ENCODE data around the gene TSPEAR. TPM values are rescaled to one million over a fixed set of nuclear protein-coding genes. Genes with fewer than 3 reads are reported as not detected.

Gene TSPEAR
- total and polyA plus RNA-seq, 2 of the 13 experiments (the other 11 are each of a cell fraction or from before 2014, with no cell fraction given): 0.07 to 0.32 TPM

DNA sequence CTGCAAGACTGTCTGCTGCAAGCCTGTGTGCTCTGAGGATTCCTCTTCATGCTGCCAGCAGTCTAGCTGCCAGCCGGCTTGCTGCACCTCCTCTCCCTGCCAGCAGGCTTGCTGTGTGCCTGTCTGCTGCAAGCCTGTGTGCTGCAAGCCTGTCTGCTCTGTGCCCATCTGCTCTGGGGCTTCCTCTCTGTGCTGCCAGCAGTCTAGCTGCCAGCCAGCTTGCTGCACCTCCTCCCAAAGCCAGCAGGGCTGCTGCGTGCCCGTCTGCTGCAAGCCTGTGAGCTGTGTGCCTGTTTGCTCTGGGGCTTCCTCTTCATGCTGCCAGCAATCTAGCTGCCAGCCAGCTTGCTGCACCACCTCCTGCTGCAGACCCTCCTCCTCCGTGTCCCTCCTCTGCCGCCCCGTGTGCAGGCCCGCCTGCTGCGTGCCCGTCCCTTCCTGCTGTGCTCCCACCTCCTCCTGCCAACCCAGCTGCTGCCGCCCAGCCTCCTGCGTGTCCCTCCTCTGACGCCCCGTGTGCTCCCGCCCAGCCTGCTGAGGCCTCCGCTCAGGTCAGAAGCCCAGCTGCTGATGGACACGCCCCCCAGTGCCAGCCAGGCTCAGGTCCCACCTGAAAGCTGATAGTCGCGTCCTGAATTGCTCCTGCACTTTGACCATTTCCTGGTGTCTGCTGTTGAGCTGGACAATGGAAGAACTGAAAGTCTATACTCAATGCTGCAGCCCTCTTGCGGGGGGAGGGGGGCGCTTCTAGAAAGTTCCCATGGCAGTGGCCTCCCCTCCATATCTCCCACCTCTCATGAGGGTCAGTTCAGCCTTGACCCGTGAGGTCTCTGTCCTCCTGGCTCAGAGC lies 136.7 kb downstream of the TSPEAR start (continued):
- TF ChIP-seq THRA (CRISPR knock-in tag; IDR thresholded peaks at IDR 0.05; ENCODE audit: borderline replicate concordance) (peak; percentile 98), PLSCR1 (CRISPR knock-in tag; IDR thresholded peaks at IDR 0.05; ENCODE audit: borderline replicate concordance) (no peak), SOX6 (IDR thresholded peaks at IDR 0.05) (no peak), SOX6 (CRISPR knock-in tag; IDR thresholded peaks at IDR 0.05) (peak; percentile 84), TBX2 (CRISPR knock-in tag; IDR thresholded peaks at IDR 0.05; ENCODE audit: borderline replicate concordance) (peak; percentile 78), BCL6 (CRISPR knock-in tag; IDR thresholded peaks at IDR 0.05) (peak; percentile 60; the same call in 1 of the 2 replicates), MXD4 (CRISPR knock-in tag; IDR thresholded peaks at IDR 0.05) (no peak), ZNF10 (CRISPR knock-in tag; IDR thresholded peaks at IDR 0.05; ENCODE audit: borderline replicate concordance, low read depth) (no peak), ZNF7 (CRISPR knock-in tag; IDR thresholded peaks at IDR 0.05) (no peak), SCMH1 (CRISPR knock-in tag; IDR thresholded peaks at IDR 0.05; ENCODE audit: borderline replicate concordance) (no peak), PREB (CRISPR knock-in tag; IDR thresholded peaks at IDR 0.05) (no peak), KAT7 (CRISPR knock-in tag; IDR thresholded peaks at IDR 0.05; ENCODE audit: borderline replicate concordance) (no peak), HMGA1 (CRISPR knock-in tag; conservative IDR thresholded peaks at IDR 0.05) (no peak), TOPORS (CRISPR knock-in tag; IDR thresholded peaks at IDR 0.05) (peak; percentile 38; the same call in 1 of the 2 replicates), ZFP62 (CRISPR knock-in tag; IDR thresholded peaks at IDR 0.05) (no peak), BHLHE40 (IDR thresholded peaks at IDR 0.05; ENCODE audit: low read length) (no peak), ZNF33B (CRISPR knock-in tag; IDR thresholded peaks at IDR 0.05) (no peak), PHF5A (CRISPR knock-in tag; IDR thresholded peaks at IDR 0.05; ENCODE audit: low read depth, unreplicated experiment) (no peak), ZKSCAN8 (CRISPR knock-in tag; IDR thresholded peaks at IDR 0.05; ENCODE audit: borderline replicate concordance) (no peak)
- TF ChIP-seq, protein P1, sequence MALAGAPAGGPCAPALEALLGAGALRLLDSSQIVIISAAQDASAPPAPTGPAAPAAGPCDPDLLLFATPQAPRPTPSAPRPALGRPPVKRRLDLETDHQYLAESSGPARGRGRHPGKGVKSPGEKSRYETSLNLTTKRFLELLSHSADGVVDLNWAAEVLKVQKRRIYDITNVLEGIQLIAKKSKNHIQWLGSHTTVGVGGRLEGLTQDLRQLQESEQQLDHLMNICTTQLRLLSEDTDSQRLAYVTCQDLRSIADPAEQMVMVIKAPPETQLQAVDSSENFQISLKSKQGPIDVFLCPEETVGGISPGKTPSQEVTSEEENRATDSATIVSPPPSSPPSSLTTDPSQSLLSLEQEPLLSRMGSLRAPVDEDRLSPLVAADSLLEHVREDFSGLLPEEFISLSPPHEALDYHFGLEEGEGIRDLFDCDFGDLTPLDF (CRISPR knock-in tag; IDR thresholded peaks at IDR 0.05): no peak
- TF ChIP-seq, protein P2, sequence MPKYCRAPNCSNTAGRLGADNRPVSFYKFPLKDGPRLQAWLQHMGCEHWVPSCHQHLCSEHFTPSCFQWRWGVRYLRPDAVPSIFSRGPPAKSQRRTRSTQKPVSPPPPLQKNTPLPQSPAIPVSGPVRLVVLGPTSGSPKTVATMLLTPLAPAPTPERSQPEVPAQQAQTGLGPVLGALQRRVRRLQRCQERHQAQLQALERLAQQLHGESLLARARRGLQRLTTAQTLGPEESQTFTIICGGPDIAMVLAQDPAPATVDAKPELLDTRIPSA (CRISPR knock-in tag; IDR thresholded peaks at IDR 0.05; ENCODE audit: borderline replicate concordance): no peak
